C1 segment of cervical spinal cord (tissue), 14 donors: ENCODE measurements around the gene ITIH1.

Source experiments
- DNase-seq, 14 donors: peaks; one replicate each; lab custom pipeline; 2025; lab: John Stamatoyannopoulos, UW

The ITIH1 gene

GRCh38 chr3:52788890-52789745 is 11.7 kb downstream of the ITIH1 start:
- no peak for DNase-seq

GRCh38 chr3:52789746-52790040 is 12.3 kb downstream of the ITIH1 start:
- no peak for DNase-seq

- no peak for DNase-seq
Measured at GRCh38 chr3:52790337-52790736, 12.9 kb downstream of the ITIH1 start.

GRCh38 chr3:52790741-52791140 is 13.3 kb downstream of the ITIH1 start:
- no peak for DNase-seq

GRCh38 chr3:52791366-52791765 is 14.0 kb downstream of the ITIH1 start:
- no peak for DNase-seq

GRCh38 chr3:52791928-52792327 is 14.5 kb downstream of the ITIH1 start:
- no peak for DNase-seq

GRCh38 chr3:52792413-52792812 is 15.0 kb downstream of the ITIH1 start:
- no peak for DNase-seq

GRCh38 chr3:52792961-52793695 is 15.7 kb downstream of the ITIH1 start:
- no peak for DNase-seq

GRCh38 chr3:52793702-52794611 is 16.6 kb downstream of the ITIH1 start:
- no peak for DNase-seq

- DNase-seq: peak in 1 of 14 donors; percentile 8
Measured at GRCh38 chr3:52794612-52795099, 17.3 kb downstream of the ITIH1 start, which contains the start of gene ITIH3. TSS of gene ITIH3 (plus strand) at chr3:52794796. CDS start at chr3:52794804, 8 bp downstream.

GRCh38 chr3:52795298-52795900 is 18.0 kb downstream of the ITIH1 start:
- no peak for DNase-seq

GRCh38 chr3:52796411-52796810 is 19.0 kb downstream of the ITIH1 start:
- no peak for DNase-seq

- DNase-seq: no peak
Measured at GRCh38 chr3:52798376-52798977, 21.1 kb downstream of the ITIH1 start.

GRCh38 chr3:52798978-52799476 is 21.6 kb downstream of the ITIH1 start:
- DNase-seq: no peak

GRCh38 chr3:52800079-52800478 is 22.7 kb downstream of the ITIH1 start:
- DNase-seq: no peak

GRCh38 chr3:52801839-52802238 is 24.4 kb downstream of the ITIH1 start:
- no peak for DNase-seq

GRCh38 chr3:52805270-52806039 is 28.1 kb downstream of the ITIH1 start:
- no peak for DNase-seq

- DNase-seq: no peak
Measured at GRCh38 chr3:52809149-52809548, 31.8 kb downstream of the ITIH1 start.

- DNase-seq: no peak
Measured at GRCh38 chr3:52809662-52810377, 32.4 kb downstream of the ITIH1 start.
